ENCODE results near the gene SPTBN1.

Gene SPTBN1

GRCh38 chr2:54613794-54614257 lies 157.7 kb downstream of the SPTBN1 start:
- peaks cover 42% of the 10 kb centered on the region for H3K36me3 ChIP-seq (replicated peaks)
- no peaks in the 10 kb centered on the region for H3K27me3 ChIP-seq (replicated peaks)
- DNase-seq: peak; percentile 89
- in situ Hi-C loops (cut with HindIII; ENCODE audit: low pct_ligation_motif_present, low sequenced_read_pairs): no loop called here
- no peak for TF ChIP-seq CTCF (IDR thresholded peaks at IDR 0.05; ENCODE audit: low read depth, low read length, missing control alignments)
- H3K4me3 ChIP-seq (ENCODE audit: low read depth, low read length): no peak overlapping the region
- peak overlapping the region; percentile 83 for H3K27ac ChIP-seq

DNA sequence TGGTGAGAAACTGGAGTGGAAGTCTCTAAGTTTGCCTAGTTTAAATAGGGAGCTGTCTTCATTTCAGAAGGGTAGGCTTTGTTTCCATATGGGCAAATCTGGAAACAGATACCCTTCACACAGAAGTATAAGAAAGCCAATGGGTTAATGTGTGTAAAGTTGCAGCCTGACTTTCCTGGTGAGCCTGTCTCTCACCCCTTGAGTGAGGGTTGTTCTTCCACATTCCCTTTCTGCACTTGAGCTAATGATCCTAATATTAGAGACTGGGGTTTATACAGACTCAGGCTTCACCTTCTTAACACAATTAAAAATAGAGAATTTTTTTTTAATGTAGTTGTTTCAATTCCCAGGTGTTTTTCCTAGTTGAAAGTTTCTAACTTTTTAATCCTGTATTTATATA lies 158.7 kb downstream of the SPTBN1 start:
- no peak for DNase-seq
- TF ChIP-seq CTCF (IDR thresholded peaks at IDR 0.05; ENCODE audit: low read depth, low read length, missing control alignments): no peak
- Histone ChIP-seq H3K27ac (peak overlapping the region; percentile 83), H3K27me3 (replicated peaks) (no peaks in the 10 kb centered on the region), H3K36me3 (replicated peaks) (peaks cover 49% of the 10 kb centered on the region), H3K4me3 (ENCODE audit: low read depth, low read length) (no peak overlapping the region)
- in situ Hi-C loops (cut with HindIII; ENCODE audit: low pct_ligation_motif_present, low sequenced_read_pairs): no loop called here

- peaks cover 58% of the 10 kb centered on the region for H3K36me3 ChIP-seq (replicated peaks)
- in situ Hi-C loops (cut with HindIII; ENCODE audit: low pct_ligation_motif_present, low sequenced_read_pairs): no loop called here
- no peak overlapping the region for H3K27ac ChIP-seq
- no peak for TF ChIP-seq CTCF (IDR thresholded peaks at IDR 0.05; ENCODE audit: low read depth, low read length, missing control alignments)
- no peak for DNase-seq
- H3K27me3 ChIP-seq (replicated peaks): no peaks in the 10 kb centered on the region
- H3K4me3 ChIP-seq (ENCODE audit: low read depth, low read length): no peak overlapping the region
These were observed 159.9 kb downstream of the SPTBN1 start for GRCh38 chr2:54615832-54616534.

DNA sequence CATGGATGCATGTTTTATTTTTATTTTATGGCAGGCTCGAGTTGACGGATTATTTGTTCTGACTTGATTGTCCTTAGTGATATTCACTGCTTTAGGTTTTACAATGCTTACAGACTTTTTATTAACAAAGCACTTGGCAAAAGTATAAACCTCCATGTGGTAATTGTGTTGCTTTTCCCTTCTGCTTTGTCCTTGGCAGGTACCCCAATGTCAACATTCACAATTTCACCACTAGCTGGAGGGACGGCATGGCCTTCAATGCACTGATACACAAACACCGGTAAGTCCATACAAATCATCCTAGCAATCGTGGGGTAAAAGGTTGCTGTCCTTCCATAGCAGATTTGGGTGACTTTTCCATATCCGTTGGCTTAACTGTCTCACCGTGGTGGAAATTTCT lies 161.3 kb downstream of the SPTBN1 start:
- DNase-seq: no peak
- no peaks in the 10 kb centered on the region for H3K27me3 ChIP-seq (replicated peaks)
- H3K27ac ChIP-seq: no peak overlapping the region
- H3K36me3 ChIP-seq (replicated peaks): peaks cover 68% of the 10 kb centered on the region
- in situ Hi-C loops (cut with HindIII; ENCODE audit: low pct_ligation_motif_present, low sequenced_read_pairs): no loop called here
- no peak overlapping the region for H3K4me3 ChIP-seq (ENCODE audit: low read depth, low read length)
- TF ChIP-seq CTCF (IDR thresholded peaks at IDR 0.05; ENCODE audit: low read depth, low read length, missing control alignments): no peak

DNA sequence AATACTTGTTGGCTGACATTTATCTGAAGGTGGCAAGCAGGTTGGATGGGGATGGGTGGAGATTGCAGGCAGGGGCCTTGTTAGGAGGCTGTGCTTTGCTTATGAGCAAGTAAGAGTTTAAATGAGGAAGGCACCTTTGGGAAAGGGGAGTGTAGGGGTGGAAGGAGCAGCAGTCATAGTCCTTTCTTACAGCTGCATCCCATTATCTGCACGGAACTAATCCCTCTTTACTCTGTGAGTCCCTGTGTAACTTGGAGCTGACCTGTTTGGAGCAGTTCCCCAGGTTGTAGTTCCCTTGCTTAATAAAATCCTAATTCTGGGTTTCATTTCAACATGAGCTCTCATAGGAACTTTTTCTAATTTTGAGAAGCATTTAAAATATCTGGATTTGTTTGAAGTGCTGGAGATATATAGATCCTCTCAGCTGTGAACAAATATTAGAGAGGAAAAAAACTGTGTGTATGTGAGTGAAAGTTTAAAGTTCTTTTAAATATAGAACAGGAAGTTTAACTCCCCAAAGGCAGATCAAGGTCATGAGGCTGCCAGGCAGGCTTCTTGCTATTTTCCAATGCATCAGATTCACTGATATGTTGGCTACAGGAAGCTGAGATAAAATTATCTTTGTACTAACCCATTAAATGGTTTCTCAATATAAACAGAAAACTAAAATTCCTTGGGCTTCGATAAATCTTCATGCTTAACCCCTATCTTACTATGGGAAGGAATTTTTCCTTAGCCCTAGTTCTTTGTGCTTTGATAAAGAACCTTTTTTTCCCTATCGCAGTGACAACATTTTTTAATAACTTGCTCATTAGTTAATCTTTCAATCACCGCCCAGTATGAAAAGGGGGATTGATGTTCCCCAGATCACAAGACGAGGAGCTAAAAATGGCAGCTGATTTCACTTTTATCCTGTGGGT lies 162.8 kb downstream of the SPTBN1 start:
- no peak for DNase-seq
- in situ Hi-C loops (cut with HindIII; ENCODE audit: low pct_ligation_motif_present, low sequenced_read_pairs): no loop called here

More for the DNA sequence above, 162.8 kb downstream of the SPTBN1 start:
- Histone ChIP-seq H3K27ac (peak overlapping the region; percentile 40), H3K4me3 (ENCODE audit: low read depth, low read length) (no peak overlapping the region), H3K27me3 (replicated peaks) (no peaks in the 10 kb centered on the region), H3K36me3 (replicated peaks) (peaks cover 78% of the 10 kb centered on the region)
- no peak for TF ChIP-seq CTCF (IDR thresholded peaks at IDR 0.05; ENCODE audit: low read depth, low read length, missing control alignments)
